Endothelial cell of umbilical vein (primary cell): ENCODE measurements around the gene MED13. TPM values are rescaled to one million over a fixed set of nuclear protein-coding genes. Genes with fewer than 3 reads are reported as not detected.

Experiments used
- BruUV-seq: library from RNA; stranded (reverse); fragments of 400-500 nt; replicated peaks from 2 replicates; lab custom pipeline; 2021; lab: Mats Ljungman, UMichigan
- CTCF ChIA-PET: fragments of 300-600, 350-600 bp; sonication (Branson Sonifier 250); formaldehyde crosslinking; loops from one replicate; lab custom pipeline; 2021; ENCODE audit warnings: antibody characterized with exemption, inconsistent platforms; lab: Charles Lee
- POLR2A ChIA-PET: fragments of 300-600, 350-600 bp; sonication (Branson Sonifier 250); formaldehyde crosslinking; loops from one replicate; lab custom pipeline; 2021; ENCODE audit warnings: antibody characterized with exemption, inconsistent platforms; lab: Charles Lee
- DNase-seq: peaks from one replicate; pipeline ENCODE4 v3.0.0-alpha.2; 2011; ENCODE audit warnings: low read depth, low spot score
- FAIRE-seq: peaks from 2 replicates; lab custom pipeline; 2011; peaks lifted over from hg19 to GRCh38; lab: Jason Lieb, UNC
- H2AFZ ChIP-seq: 2 replicates; pipeline ENCODE4 v1.6.0; 2012; ENCODE audit warnings: low read depth, low read length, control low read depth, inconsistent platforms
- H3K27ac ChIP-seq: 2 replicates; pipeline ENCODE4 v1.5.1; 2011; ENCODE audit warnings: low read depth, mild to moderate bottlenecking, control low read depth, low read length, moderate library complexity; ENCODE audit not compliant: insufficient read depth
- H3K27me3 ChIP-seq, 2 experiments: 2 replicates each; pipeline versions ENCODE4 v1.6.0 to v1.6.1; 2011; ENCODE audit warnings: low read length in 2 of 2, mixed read lengths in 1 of 2; ENCODE audit not compliant: control insufficient read depth in 2 of 2, insufficient read depth in 2 of 2
- H3K36me3 ChIP-seq, 2 experiments: 2 replicates in 1 of 2; 3 replicates in 1 of 2; pipeline ENCODE4 v1.5.1; 2011; ENCODE audit warnings: low read length in 2 of 2, mild to moderate bottlenecking in 1 of 2, moderate library complexity in 1 of 2; ENCODE audit not compliant: control insufficient read depth in 2 of 2, insufficient read depth in 2 of 2; ENCODE audit errors: extremely low read depth in 1 of 2
- H3K4me1 ChIP-seq: 3 replicates; pipeline ENCODE4 v1.5.1; 2011; ENCODE audit warnings: mild to moderate bottlenecking, low read length; ENCODE audit not compliant: control insufficient read depth, insufficient read depth; ENCODE audit errors: extremely low read depth
- H3K4me2 ChIP-seq: 2 replicates; pipeline ENCODE4 v1.6.1; 2011; ENCODE audit warnings: low read length, control low read depth, mixed read lengths; ENCODE audit not compliant: insufficient read depth
- H3K4me3 ChIP-seq, 3 experiments: fragments of 200-600 bp in 1 of 3; sonication (generic), shearing (Covaris generic) in 1 of 3; replicated peaks in 1 of 3; 2 replicates each; pipeline ENCODE4 v1.5.1; 2011 to 2016; ENCODE audit warnings: control low read depth in 3 of 3, low read length in 3 of 3, mild to moderate bottlenecking in 2 of 3, inconsistent platforms in 1 of 3, low read depth in 1 of 3, moderate library complexity in 1 of 3; ENCODE audit not compliant: insufficient read depth in 1 of 3
- H3K79me2 ChIP-seq: 2 replicates; pipeline ENCODE4 v1.6.0; 2012; ENCODE audit warnings: low read length, inconsistent platforms; ENCODE audit not compliant: control insufficient read depth, insufficient read depth
- H3K9ac ChIP-seq: replicated peaks from 2 replicates; pipeline ENCODE3; 2011; ENCODE audit warnings: low read length, control low read depth; ENCODE audit not compliant: insufficient read depth; ENCODE audit errors: extremely low read depth
- H3K9me1 ChIP-seq: replicated peaks from 3 replicates; pipeline ENCODE4 v1.6.0; 2011; ENCODE audit warnings: mild to moderate bottlenecking, low read length; ENCODE audit not compliant: control insufficient read depth, insufficient read depth; ENCODE audit errors: extremely low read depth
- H3K9me3 ChIP-seq: replicated peaks from 2 replicates; pipeline ENCODE4 v1.5.1; 2012; ENCODE audit warnings: low read length, inconsistent platforms; ENCODE audit not compliant: control insufficient read depth, insufficient read depth
- H4K20me1 ChIP-seq: replicated peaks from 2 replicates; pipeline ENCODE3; 2011; ENCODE audit warnings: mild to moderate bottlenecking, low read length; ENCODE audit not compliant: control insufficient read depth, insufficient read depth; ENCODE audit errors: extremely low read depth
- CTCF ChIP-seq, 2 donors: IDR thresholded peaks; 1 replicate in 1 of 2; 2 replicates in 1 of 2; pipeline ENCODE4 v1.5.1; 2011; ENCODE audit warnings: low read length in 2 of 2, mild to moderate bottlenecking in 2 of 2, moderate library complexity in 2 of 2, control low read depth in 1 of 2, inconsistent platforms in 1 of 2, low read depth in 1 of 2; ENCODE audit not compliant: insufficient read depth in 1 of 2; ENCODE audit errors: extremely low read depth in 1 of 2
- EZH2 ChIP-seq: IDR thresholded peaks from 2 replicates; pipeline ENCODE4 v1.6.1; 2012; ENCODE audit warnings: borderline replicate concordance, low read depth, mild to moderate bottlenecking, moderate library complexity, low read length, inconsistent platforms; ENCODE audit not compliant: severe bottlenecking
- FOS ChIP-seq: IDR thresholded peaks from 2 replicates; pipeline ENCODE4 v1.6.1; 2011; ENCODE audit warnings: mild to moderate bottlenecking, low read length, moderate library complexity, borderline replicate concordance; ENCODE audit not compliant: insufficient read depth
- GATA2 ChIP-seq: IDR thresholded peaks from 2 replicates; pipeline ENCODE4 v1.7.0; 2011; ENCODE audit warnings: low read depth, mild to moderate bottlenecking, moderate library complexity, mixed read lengths, low read length; ENCODE audit not compliant: insufficient read length, insufficient read depth
- JUN ChIP-seq: IDR thresholded peaks from 2 replicates; pipeline ENCODE4 v1.6.1; 2011; ENCODE audit warnings: borderline replicate concordance, low read depth; ENCODE audit not compliant: insufficient read length, insufficient read depth
- MAX ChIP-seq: IDR thresholded peaks from 2 replicates; pipeline ENCODE4 v1.6.1; 2011; ENCODE audit not compliant: insufficient read depth, insufficient read length
- MYC ChIP-seq: IDR thresholded peaks from one replicate; pipeline ENCODE4 v1.6.1; 2011; ENCODE audit warnings: mild to moderate bottlenecking, low read depth, low read length
- POLR2A ChIP-seq: IDR thresholded peaks from 2 replicates; pipeline ENCODE4 v1.6.1; 2012; ENCODE audit warnings: low read depth, mild to moderate bottlenecking, control low read depth, low read length
- POLR2AphosphoS5 ChIP-seq: IDR thresholded peaks from 2 replicates; pipeline ENCODE4 v1.6.1; 2012; ENCODE audit warnings: low read depth, mild to moderate bottlenecking, control low read depth, low read length, moderate library complexity; ENCODE audit not compliant: insufficient read depth
- dilution Hi-C: fragments of 300-500 bp; cut with MboI; formaldehyde crosslinking; loops from one replicate; pipeline ENCODE4 v1.15.0; 2019; ENCODE audit warnings: low sequenced_read_pairs; ENCODE audit not compliant: extremely low pct_ligation_motif_present
- intact Hi-C: fragments of 100-400 bp; cut with micrococcal nuclease; formaldehyde crosslinking; loops from one replicate; pipeline ENCODE4 v1.10.0; 2022
- polyA plus RNA-seq, 4 experiments: library from polyadenylated mRNA; depleted of rRNA in 3 of 4; stranded (reverse) in 3 of 4; unstranded in 1 of 4; fragments of >200 nt; gene quantifications; 2 replicates each; pipeline versions ENCODE4 v1.2.1 to v1.2.3, GENCODE V29; 2011 to 2012; ENCODE audit warnings: missing spikeins in 1 of 4
- total RNA-seq: library from RNA; stranded (reverse); gene quantifications from 2 replicates; pipeline ENCODE4 v1.2.3, GENCODE V29; 2021

The MED13 gene
- total and polyA plus RNA-seq, 2 donors (not counting 3 experiments of a cell fraction or from before 2014, with no cell fraction given), result 11.6 to 49.6 TPM

- dilution Hi-C loops, result no loop called here
- Histone ChIP-seq H3K9me3 (no peaks in the 10 kb centered on the region), H2AFZ (no peak overlapping the region), H4K20me1 (no peaks in the 10 kb centered on the region), H3K4me3 (no peak overlapping the region), H3K36me3 (peaks cover 15 to 19% of the 10 kb centered on the region in 2 experiments), H3K4me1 (no peaks in the 10 kb centered on the region), H3K79me2 (peaks cover 29% of the 10 kb centered on the region), H3K27ac (no peak overlapping the region), H3K4me2 (no peak overlapping the region), H3K27me3 (no peaks in the 10 kb centered on the region), H3K9me1 (no peaks in the 10 kb centered on the region), H3K9ac (no peak overlapping the region)
- BruUV-seq, result no TSS peak
- ChIA-PET CTCF (no interaction called here), POLR2A (no interaction called here)
- DNase-seq (no peak), FAIRE-seq (no peak)
- intact Hi-C loops, result no loop called here
- no peak for TF ChIP-seq JUN
- no peak for TF ChIP-seq FOS
- TF ChIP-seq EZH2, result no peak
These were observed 32.6 kb downstream of the MED13 start for GRCh38 chr17:62032480-62032879.

- DNase-seq (no peak), FAIRE-seq (no peak)
- Histone ChIP-seq H3K4me3 (no peak overlapping the region), H3K4me2 (no peak overlapping the region), H3K79me2 (peaks cover 31% of the 10 kb centered on the region), H2AFZ (no peak overlapping the region), H3K27me3 (no peaks in the 10 kb centered on the region), H3K9me3 (no peaks in the 10 kb centered on the region), H3K9ac (no peak overlapping the region), H3K9me1 (no peaks in the 10 kb centered on the region), H3K36me3 (peaks cover 15 to 24% of the 10 kb centered on the region in 2 experiments), H4K20me1 (no peaks in the 10 kb centered on the region), H3K4me1 (no peaks in the 10 kb centered on the region), H3K27ac (no peak overlapping the region)
- intact Hi-C loops (no loop called here), dilution Hi-C loops (no loop called here)
- ChIA-PET CTCF (interaction anchor here (1.0 to 1.5 kb wide), 2 partner anchors 8 to 35 kb away, joined by 3 to 4 read pairs; no protein-coding TSS in a partner anchor), POLR2A (no interaction called here)
- no peak for TF ChIP-seq GATA2
- TF ChIP-seq CTCF (IDR thresholded peaks at IDR 0.05; ENCODE audit: extremely low read depth in 1 of 2, insufficient read depth in 1 of 2, low read depth in 1 of 2, low read length in 2 of 2), result no peak
- TF ChIP-seq EZH2, result no peak
- TF ChIP-seq MYC, result no peak
- TF ChIP-seq JUN, result no peak
- TF ChIP-seq FOS, result no peak
- TF ChIP-seq POLR2A, result no peak
- no peak for TF ChIP-seq MAX
- no peak for TF ChIP-seq POLR2AphosphoS5
- BruUV-seq, result no TSS peak
These were observed 34.8 kb downstream of the MED13 start for GRCh38 chr17:62030264-62030663.
